Sigmoid colon (tissue), 7 donors: ENCODE measurements around the gene TSC2. TPM values are rescaled to one million over a fixed set of nuclear protein-coding genes. Genes with fewer than 3 reads are reported as not detected.
"Not testable (repeated sequence)": the region's sequence is repeated elsewhere in the genome, so short reads cannot be mapped to it uniquely, and the experiment has no call there.

Experiments used
- DNase-seq: peaks from one replicate; pipeline ENCODE4 v3.0.0-alpha.2; 2019
- H3K27ac ChIP-seq, 4 donors: fragments of 200-600 bp; sonication (generic); one replicate each; pipeline ENCODE4 v1.5.1; 2016 to 2019; ENCODE audit warnings: mild to moderate bottlenecking in 1 of 4
- H3K27me3 ChIP-seq, 3 donors: fragments of 200-600 bp; sonication (generic); one replicate each; pipeline ENCODE4 v1.5.1; 2019; ENCODE audit warnings: mild to moderate bottlenecking in 1 of 3
- H3K36me3 ChIP-seq, 4 donors: fragments of 200-600 bp; sonication (generic); one replicate each; pipeline ENCODE4 v1.5.1; 2016 to 2019
- H3K4me1 ChIP-seq, 4 donors: fragments of 200-600 bp; sonication (generic); one replicate each; pipeline ENCODE4 v1.5.1; 2017 to 2019
- H3K4me3 ChIP-seq, 4 donors: fragments of 200-600 bp; sonication (generic); one replicate each; pipeline ENCODE4 v1.5.1; 2017 to 2019; ENCODE audit warnings: mild to moderate bottlenecking in 2 of 4, moderate library complexity in 1 of 4
- H3K9me3 ChIP-seq, 4 donors: fragments of 200-600 bp in 3 of 4; sonication (generic) in 3 of 4; one replicate each; pipeline versions ENCODE4 v1.5.1 to v1.6.1; 2013 to 2019
- EP300 ChIP-seq, 4 donors: sonication (generic); formaldehyde crosslinking; IDR thresholded peaks; one replicate each; pipeline ENCODE4 v1.6.1; 2017; ENCODE audit warnings: antibody characterized with exemption in 4 of 4
- POLR2A ChIP-seq, 2 donors: fragments of 450-650 bp; IDR thresholded peaks; one replicate each; pipeline ENCODE4 v1.6.1; 2016; ENCODE audit warnings: antibody characterized with exemption in 2 of 2, mild to moderate bottlenecking in 2 of 2, moderate library complexity in 2 of 2
- POLR2AphosphoS5 ChIP-seq, 4 donors: sonication (generic); formaldehyde crosslinking; IDR thresholded peaks; one replicate each; pipeline ENCODE4 v1.6.1; 2017; ENCODE audit warnings: antibody characterized with exemption in 4 of 4
- WGBS, 2 donors: extraction: QIAGEN DNeasy Blood & Tissue Kit; methylation state at CpG; one replicate each; pipeline ENCODE4 v1.1.7; 2013; 5-methylcytosine and 5-hydroxymethylcytosine counted together
- intact Hi-C: fragments of 100-400 bp; cut with DNase I; formaldehyde crosslinking; loops from one replicate; pipeline ENCODE4 v1.15.1; 2023
- polyA plus RNA-seq, 3 donors: library from polyadenylated mRNA; stranded (reverse); fragments of 200-250 nt; gene quantifications; one replicate each; pipeline ENCODE4 v1.2.3, GENCODE V29; 2013
- total RNA-seq, 4 donors: library from RNA; depleted of rRNA; stranded (reverse); fragments of >200 nt; gene quantifications; one replicate each; pipeline ENCODE4 v1.1.0, GENCODE V29; 2016
- TF ChIP-seq, protein P1 (sequence below), 4 experiments: fragments of 450-650 bp in 3 of 4; fragments of 200-600 bp in 1 of 4; IDR thresholded peaks; one replicate each; pipeline ENCODE4 v1.5.1; 2016 to 2019; ENCODE audit warnings: antibody characterized with exemption in 4 of 4, mild to moderate bottlenecking in 3 of 4, moderate library complexity in 2 of 4
- donor health status: healthy with polysubstance abuse.
- donor health status: Bipolar disorder and iron deficiency.
- donor health status: healthy.

TSC2 gene
- total and polyA plus RNA-seq, 7 donors, result 16.9 to 80.9 (median 34.6) TPM

DNA sequence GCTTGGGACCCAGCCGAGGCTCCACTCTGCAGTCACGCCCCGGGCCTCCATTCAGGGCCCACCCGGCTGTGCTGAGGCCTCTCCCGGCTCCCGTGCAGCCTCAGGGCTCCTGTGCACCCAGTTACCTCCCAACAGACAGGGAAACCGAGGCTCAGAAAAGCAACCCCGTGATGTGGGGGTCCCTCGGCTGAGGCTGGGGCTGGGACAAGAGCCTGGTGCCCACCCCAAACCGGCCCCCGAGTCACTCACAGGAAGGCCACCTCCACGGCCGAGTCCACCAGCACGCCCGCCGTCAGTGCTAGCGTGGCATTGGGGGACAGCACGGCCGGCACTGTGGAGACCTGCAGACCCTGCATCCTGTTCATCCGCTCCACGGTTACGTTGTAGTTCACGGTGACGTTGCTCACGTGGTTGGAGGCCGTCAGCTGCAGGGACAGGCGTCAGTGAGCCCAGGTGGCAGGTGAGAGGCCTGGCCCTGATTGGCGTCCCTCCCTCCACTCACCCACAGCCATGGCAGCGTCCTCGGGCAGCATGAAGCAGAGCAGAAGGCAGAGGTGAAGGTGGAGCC, 64.8 kb downstream of the TSC2 start:
- 81 to 88% methylated on average over 30 of the region's 30 CpGs for WGBS, 2 donors
- H3K27ac ChIP-seq, intact Hi-C loops, DNase-seq, H3K4me3 ChIP-seq, H3K9me3 ChIP-seq, H3K27me3 ChIP-seq: not testable (repeated sequence)
- peaks cover 14 to 84% (median 62%) of the 10 kb centered on the region in 4 donors for H3K36me3 ChIP-seq
- peak in 1 of 4 donors; percentile 40 for TF ChIP-seq POLR2AphosphoS5 (IDR thresholded peaks at IDR 0.05)
- peaks cover 0 to 14% (median 13%) of the 10 kb centered on the region in 4 donors for H3K4me1 ChIP-seq

DNA sequence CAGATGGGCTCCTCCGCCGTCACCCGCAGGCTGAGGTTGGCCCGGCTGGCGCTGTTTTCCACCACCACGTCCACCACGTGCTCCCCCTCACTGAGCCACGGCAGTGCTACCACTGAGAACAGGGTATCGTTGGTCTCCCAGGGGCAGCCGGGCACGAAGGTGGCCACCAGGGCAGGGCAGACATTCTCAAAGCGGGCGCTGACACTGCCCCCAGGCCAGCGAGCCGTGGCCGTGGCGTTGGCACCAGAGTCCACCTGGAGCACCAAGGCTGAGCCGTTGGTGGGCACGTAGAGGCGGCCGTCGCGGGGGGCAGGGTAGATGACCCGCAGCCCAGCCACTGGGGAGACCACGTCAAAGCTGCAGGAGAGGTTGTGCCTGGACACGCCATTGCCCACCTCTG, 66.4 kb downstream of the TSC2 start:
- H3K9me3 ChIP-seq, H3K27me3 ChIP-seq, DNase-seq, H3K27ac ChIP-seq, intact Hi-C loops, H3K4me3 ChIP-seq: not testable (repeated sequence)
- peaks cover 14 to 68% (median 50%) of the 10 kb centered on the region in 4 donors for H3K36me3 ChIP-seq
- WGBS, 2 donors, result 95 to 96% methylated on average over 26 of the region's 26 CpGs
- H3K4me1 ChIP-seq, result peaks cover 0 to 25% (median 21%) of the 10 kb centered on the region in 4 donors

DNA sequence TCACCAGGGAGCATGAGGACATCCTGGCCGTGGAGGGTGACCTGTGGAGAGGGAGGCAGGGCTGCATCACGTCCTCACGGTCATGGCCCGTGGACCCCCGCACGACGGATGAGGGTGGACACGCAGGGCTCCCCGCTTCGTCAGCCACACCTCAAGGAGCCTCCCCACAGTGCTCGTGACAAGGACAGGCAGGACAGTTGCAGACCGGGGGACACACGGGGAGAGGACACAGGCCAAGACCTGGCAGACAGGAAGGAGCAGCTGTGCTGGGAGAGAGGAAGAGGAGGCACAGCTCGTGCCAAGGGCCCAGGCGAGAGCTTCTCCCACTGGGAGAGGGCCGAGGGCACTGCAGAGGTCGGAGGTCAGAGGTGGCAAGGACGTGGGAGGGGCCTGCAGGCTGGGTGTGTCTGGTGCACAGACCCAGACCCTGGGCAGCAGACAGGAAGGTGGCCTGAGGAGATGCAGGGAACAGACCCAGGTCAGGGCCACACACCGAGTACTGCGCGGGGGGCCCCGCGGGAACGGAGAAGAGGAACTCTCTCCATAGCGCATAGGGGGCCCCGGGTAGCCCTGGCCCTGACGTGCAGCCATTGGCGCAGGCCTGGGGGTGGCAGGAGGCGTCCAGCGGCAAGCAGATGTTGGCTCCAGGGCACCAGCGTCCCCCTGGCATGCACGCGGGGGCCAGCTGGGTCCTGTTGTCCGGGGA, 67.3 kb downstream of the TSC2 start:
- peaks cover 14 to 60% (median 43%) of the 10 kb centered on the region in 4 donors for H3K36me3 ChIP-seq
- WGBS, 2 donors, result 90 to 93% methylated on average over 33 of the region's 34 CpGs

DNA sequence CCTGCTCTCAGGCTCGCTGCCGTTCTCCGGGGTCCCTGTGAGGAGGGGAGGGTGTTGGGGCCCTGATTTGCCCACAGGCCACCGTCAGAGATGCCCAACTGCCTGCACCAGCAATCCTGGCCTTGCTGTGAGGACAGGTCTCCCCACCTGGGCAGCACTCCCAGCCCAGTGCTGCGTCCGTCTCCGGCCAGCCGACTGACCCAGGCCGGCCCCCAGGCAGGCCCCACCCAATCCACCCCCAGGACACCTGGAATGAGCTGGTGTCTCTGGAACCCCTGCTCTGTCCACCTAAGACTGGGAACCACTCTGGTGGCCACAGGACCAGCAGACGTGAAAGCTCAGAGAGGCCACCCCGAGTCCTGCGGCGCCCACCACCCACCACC, 67.8 kb downstream of the TSC2 start:
- TF ChIP-seq, protein P1, sequence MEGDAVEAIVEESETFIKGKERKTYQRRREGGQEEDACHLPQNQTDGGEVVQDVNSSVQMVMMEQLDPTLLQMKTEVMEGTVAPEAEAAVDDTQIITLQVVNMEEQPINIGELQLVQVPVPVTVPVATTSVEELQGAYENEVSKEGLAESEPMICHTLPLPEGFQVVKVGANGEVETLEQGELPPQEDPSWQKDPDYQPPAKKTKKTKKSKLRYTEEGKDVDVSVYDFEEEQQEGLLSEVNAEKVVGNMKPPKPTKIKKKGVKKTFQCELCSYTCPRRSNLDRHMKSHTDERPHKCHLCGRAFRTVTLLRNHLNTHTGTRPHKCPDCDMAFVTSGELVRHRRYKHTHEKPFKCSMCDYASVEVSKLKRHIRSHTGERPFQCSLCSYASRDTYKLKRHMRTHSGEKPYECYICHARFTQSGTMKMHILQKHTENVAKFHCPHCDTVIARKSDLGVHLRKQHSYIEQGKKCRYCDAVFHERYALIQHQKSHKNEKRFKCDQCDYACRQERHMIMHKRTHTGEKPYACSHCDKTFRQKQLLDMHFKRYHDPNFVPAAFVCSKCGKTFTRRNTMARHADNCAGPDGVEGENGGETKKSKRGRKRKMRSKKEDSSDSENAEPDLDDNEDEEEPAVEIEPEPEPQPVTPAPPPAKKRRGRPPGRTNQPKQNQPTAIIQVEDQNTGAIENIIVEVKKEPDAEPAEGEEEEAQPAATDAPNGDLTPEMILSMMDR (IDR thresholded peaks at IDR 0.05), result no peak
- TF ChIP-seq POLR2A (IDR thresholded peaks at IDR 0.05) (no peak), EP300 (IDR thresholded peaks at IDR 0.05) (no peak), POLR2AphosphoS5 (IDR thresholded peaks at IDR 0.05) (no peak)
- intact Hi-C loops, result no loop called here
- Histone ChIP-seq H3K36me3 (peaks cover 14 to 54% (median 37%) of the 10 kb centered on the region in 4 donors), H3K27me3 (no peaks in the 10 kb centered on the region), H3K9me3 (no peaks in the 10 kb centered on the region), H3K4me3 (no peak overlapping the region), H3K27ac (no peak overlapping the region), H3K4me1 (peaks cover 0 to 30% (median 27%) of the 10 kb centered on the region in 4 donors)
- no peak for DNase-seq
- 93 to 94% methylated on average over 13 of the region's 13 CpGs for WGBS, 2 donors

More for the DNA sequence above, 67.3 kb downstream of the TSC2 start:
- H3K27ac ChIP-seq, intact Hi-C loops, H3K9me3 ChIP-seq, H3K27me3 ChIP-seq, DNase-seq, H3K4me3 ChIP-seq: not testable (repeated sequence)
- peaks cover 0 to 25% (median 22%) of the 10 kb centered on the region in 4 donors for H3K4me1 ChIP-seq

DNA sequence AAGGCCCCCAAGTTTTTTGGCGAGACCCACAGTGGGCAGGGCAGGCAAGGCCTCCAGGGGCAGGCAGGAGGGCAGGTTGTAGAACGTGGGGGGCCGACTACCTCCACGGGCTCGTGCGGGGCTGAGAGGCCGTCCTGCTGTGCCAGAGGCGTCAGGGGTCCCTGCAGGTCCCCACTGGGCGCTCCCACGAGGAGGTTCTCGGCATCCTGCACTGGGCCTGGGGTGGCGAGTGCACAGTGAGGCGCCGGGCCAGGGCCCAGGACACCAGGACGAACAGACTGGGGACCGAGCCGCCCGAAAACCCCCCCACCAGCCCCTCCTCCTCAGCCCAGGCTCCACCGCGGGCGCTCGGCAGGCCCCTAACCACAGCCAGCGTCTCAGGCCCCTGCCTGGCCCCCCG, 68.6 kb downstream of the TSC2 start:
- DNase-seq, H3K9me3 ChIP-seq, H3K4me3 ChIP-seq, H3K27me3 ChIP-seq, intact Hi-C loops: not testable (repeated sequence)
- Histone ChIP-seq H3K36me3 (peaks cover 14 to 46% (median 29%) of the 10 kb centered on the region in 4 donors), H3K4me1 (peaks cover 0 to 38% (median 35%) of the 10 kb centered on the region in 4 donors), H3K27ac (peak overlapping the region in 3 of 4 donors; percentile 52 to 65 (median 58))
- WGBS, 2 donors, result 54 to 89% methylated on average over 24 of the region's 24 CpGs

DNA sequence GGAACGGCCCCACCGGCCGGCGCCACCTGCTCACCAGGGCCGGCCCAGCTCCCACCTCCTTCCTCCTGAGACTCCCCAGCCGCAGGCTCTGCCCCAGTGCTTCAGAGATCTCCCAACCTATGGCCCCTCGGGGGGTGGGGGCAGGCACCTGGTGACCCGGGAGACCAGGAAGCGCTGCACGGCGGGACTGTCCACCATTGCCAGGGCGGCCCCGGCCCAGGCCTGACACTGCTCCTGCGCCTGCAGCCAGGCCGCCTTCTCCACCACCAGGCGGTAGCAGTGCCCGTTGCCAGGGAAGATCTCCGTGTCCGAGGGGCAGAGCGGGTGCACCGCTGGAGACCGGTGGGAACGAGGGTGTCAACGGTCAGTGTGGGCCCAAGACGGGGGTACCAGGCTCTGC, 69.6 kb downstream of the TSC2 start:
- H3K27me3 ChIP-seq, H3K4me3 ChIP-seq, DNase-seq, intact Hi-C loops, H3K9me3 ChIP-seq: not testable (repeated sequence)
- 87 to 94% methylated on average over 24 to 25 of the region's 25 CpGs for WGBS, 2 donors
- H3K4me1 ChIP-seq, result peaks cover 0 to 47% (median 44%) of the 10 kb centered on the region in 4 donors
- H3K36me3 ChIP-seq, result peaks cover 14 to 37% (median 22%) of the 10 kb centered on the region in 4 donors
- peak overlapping the region; percentile 37 to 65 (median 47) for H3K27ac ChIP-seq

DNA sequence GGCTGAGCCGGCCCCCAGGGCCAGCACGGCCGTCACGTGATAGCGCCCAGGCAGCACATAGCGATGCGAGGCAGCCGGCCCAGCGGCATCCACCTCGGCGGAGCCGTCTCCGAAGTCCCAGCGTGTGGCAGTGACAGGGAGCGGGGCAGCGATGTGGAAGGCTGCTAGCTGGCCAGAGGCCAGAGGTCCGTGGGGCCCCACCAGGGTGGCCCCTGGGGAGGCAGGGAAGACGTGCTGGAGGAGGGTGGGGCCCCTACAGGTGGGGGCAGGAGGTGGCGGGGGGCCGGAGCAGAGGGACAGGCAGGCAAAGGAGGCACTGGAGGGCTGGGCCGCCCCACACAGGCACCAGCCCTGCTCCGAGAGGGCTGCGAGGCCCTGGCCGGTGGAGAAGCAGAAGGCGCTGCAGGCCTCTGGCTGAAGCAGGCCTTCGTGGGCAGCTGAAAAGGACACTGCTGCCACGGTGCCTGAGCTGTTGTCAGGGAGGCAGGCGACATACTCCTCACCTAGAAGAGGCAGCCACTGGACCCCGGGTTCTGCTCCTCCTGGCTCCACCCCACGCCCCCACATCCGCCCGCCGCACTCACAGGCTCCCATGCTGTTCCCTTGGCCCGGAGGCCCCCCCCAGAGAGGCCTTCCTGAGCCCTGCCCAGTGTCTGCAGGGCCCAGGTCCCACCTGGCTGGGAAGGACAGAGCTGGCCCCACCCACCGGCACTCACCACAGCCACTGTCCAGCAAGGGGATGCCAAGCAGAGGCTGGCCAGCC, 70.4 kb downstream of the TSC2 start:
- DNase-seq, result peak; percentile 73
- H3K27me3 ChIP-seq, H3K4me3 ChIP-seq, intact Hi-C loops, H3K9me3 ChIP-seq: not testable (repeated sequence)
- Histone ChIP-seq H3K4me1 (peaks cover 0 to 55% (median 52%) of the 10 kb centered on the region in 4 donors), H3K27ac (peak overlapping the region; percentile 59 to 96 (median 62)), H3K36me3 (peaks cover 14 to 30% (median 18%) of the 10 kb centered on the region in 4 donors)
- 84 to 89% methylated on average over 32 of the region's 35 CpGs for WGBS, 2 donors
